Spleen (tissue), 11 donors: ENCODE measurements around the gene HEMK1. TPM values are rescaled to one million over a fixed set of nuclear protein-coding genes. Genes with fewer than 3 reads are reported as not detected.

Source experiments
- DNase-seq: peaks from one replicate; pipeline ENCODE4 v3.0.0-alpha.2; 2020
- H3K27ac ChIP-seq, 8 donors: fragments of 200-600 bp; sonication (generic) in 7 of 8; 1 replicate in 4 of 8; 2 replicates in 4 of 8; pipeline versions ENCODE4 v1.5.0 to v1.8.0; 2016 to 2021; ENCODE audit warnings: inconsistent platforms in 4 of 8, mild to moderate bottlenecking in 4 of 8, moderate library complexity in 1 of 8
- H3K27me3 ChIP-seq, 7 donors: fragments of 200-600 bp; sonication (generic) in 6 of 7; replicated peaks in 1 of 7; 1 replicate in 4 of 7; 2 replicates in 3 of 7; pipeline versions ENCODE4 v1.5.0 to v1.8.0; 2016 to 2021; ENCODE audit warnings: inconsistent platforms in 3 of 7, mild to moderate bottlenecking in 1 of 7
- H3K36me3 ChIP-seq, 6 donors: fragments of 200-600 bp; sonication (generic) in 5 of 6; 1 replicate in 4 of 6; 2 replicates in 2 of 6; pipeline versions ENCODE4 v1.5.0 to v1.8.0; 2016 to 2021; ENCODE audit warnings: inconsistent platforms in 2 of 6
- H3K4me1 ChIP-seq, 6 donors: fragments of 200-600 bp; sonication (generic) in 5 of 6; 1 replicate in 3 of 6; 2 replicates in 3 of 6; pipeline versions ENCODE4 v1.5.0 to v1.8.0; 2016 to 2021; ENCODE audit warnings: inconsistent platforms in 3 of 6
- H3K4me3 ChIP-seq, 8 donors: fragments of 200-600 bp; sonication (generic) in 7 of 8; 1 replicate in 4 of 8; 2 replicates in 4 of 8; pipeline versions ENCODE4 v1.5.0 to v1.8.0; 2016 to 2021; ENCODE audit warnings: inconsistent platforms in 4 of 8, mild to moderate bottlenecking in 4 of 8, moderate library complexity in 2 of 8
- H3K9me3 ChIP-seq, 8 donors: fragments of 200-600 bp; sonication (generic) in 7 of 8; 1 replicate in 4 of 8; 2 replicates in 4 of 8; pipeline versions ENCODE4 v1.5.0 to v1.8.0; 2016 to 2021; ENCODE audit warnings: inconsistent platforms in 4 of 8
- CTCF ChIP-seq, 11 experiments: fragments of 200-600 bp in 7 of 11; fragments of 450-650 bp in 4 of 11; sonication (generic) in 4 of 11; IDR thresholded peaks in 8 of 11; conservative IDR thresholded peaks in 3 of 11; 1 replicate in 7 of 11; 2 replicates in 4 of 11; pipeline versions ENCODE4 v1.4.0 to v1.8.0; 2016 to 2021; ENCODE audit warnings: antibody characterized with exemption in 11 of 11, inconsistent platforms in 4 of 11, mild to moderate bottlenecking in 1 of 11
- POLR2A ChIP-seq, 3 donors: fragments of 450-650 bp; IDR thresholded peaks; one replicate each; pipeline ENCODE4 v1.5.1; 2017; ENCODE audit warnings: antibody characterized with exemption in 3 of 3, mild to moderate bottlenecking in 1 of 3
- POLR2AphosphoS5 ChIP-seq, 3 donors: sonication (generic); formaldehyde crosslinking; IDR thresholded peaks; one replicate each; pipeline ENCODE4 v1.5.1; 2017; ENCODE audit warnings: antibody characterized with exemption in 3 of 3
- WGBS, 5 donors: extraction: QIAGEN DNeasy Blood & Tissue Kit in 3 of 5; methylation state at CpG; one replicate each; pipeline versions ENCODE4 v1.1.5 to v1.1.7; 2013 to 2018; 5-methylcytosine and 5-hydroxymethylcytosine counted together
- intact Hi-C: fragments of 100-400 bp; cut with DNase I; formaldehyde crosslinking; loops from one replicate; pipeline ENCODE4 v1.15.0; 2023; ENCODE audit warnings: low total_unique reads
- polyA plus RNA-seq, 3 donors: library from polyadenylated mRNA; stranded (reverse); fragments of 200-250 nt; gene quantifications; one replicate each; pipeline ENCODE4 v1.2.1, GENCODE V29; 2013
- total RNA-seq, 7 donors: library from RNA; depleted of rRNA in 3 of 7; stranded (reverse); fragments of >200 nt in 3 of 7; fragmentation: NEBNext Ultra II Directional in 4 of 7; extraction: Animal tissue kit (Norgen Biotek cat#: 25700) in 4 of 7; gene quantifications; one replicate each; pipeline versions ENCODE4 v1.1.0 to v1.2.1, GENCODE V29; 2016 to 2021
- donor health status: healthy with polysubstance abuse.
- donor health status: DM: no; HTN: no; CAD: no; lungs with moderate emphysema.
- donor health status: DM: no; HTN: no; CAD: no.
- donor health status: Bipolar disorder and iron deficiency.
- donor health status: healthy.
- donor health status: DM: no; HTN: no; CAD: no.
- donor health status: DM: yes; HTN: yes; CAD: no.

Gene HEMK1
- total and polyA plus RNA-seq, 10 donors: 7.6 to 45.2 (median 20.8) TPM

GRCh38 chr3:50592568-50592967, 23.2 kb downstream of the HEMK1 start:
- H3K4me3 ChIP-seq: no peak overlapping the region
- H3K27me3 ChIP-seq: no peaks in the 10 kb centered on the region
- H3K9me3 ChIP-seq: no peaks in the 10 kb centered on the region
- peaks cover 5 to 58% (median 42%) of the 10 kb centered on the region in 6 donors for H3K4me1 ChIP-seq
- H3K27ac ChIP-seq: peak overlapping the region in 5 of 8 donors; percentile 15 to 98 (median 96)
- H3K36me3 ChIP-seq: no peaks in the 10 kb centered on the region
- DNase-seq: peak; percentile 80
- TF ChIP-seq POLR2AphosphoS5 (IDR thresholded peaks at IDR 0.05) (peak in 1 of 3 donors; percentile 25), POLR2A (IDR thresholded peaks at IDR 0.05) (no peak)
- 27 to 42% (median 30%) methylated on average over 4 to 5 of the region's 5 CpGs for WGBS, 5 donors
- intact Hi-C loops: no loop called here

GRCh38 chr3:50594253-50594785, 25.0 kb downstream of the HEMK1 start:
- 24 to 55% (median 34%) methylated on average over 2 of the region's 2 CpGs for WGBS, 5 donors
- no peak overlapping the region for H3K27ac ChIP-seq
- no peak for DNase-seq
- intact Hi-C loops: no loop called here
- H3K4me3 ChIP-seq: no peak overlapping the region
- H3K9me3 ChIP-seq: no peaks in the 10 kb centered on the region
- H3K36me3 ChIP-seq: no peaks in the 10 kb centered on the region
- TF ChIP-seq POLR2A (IDR thresholded peaks at IDR 0.05) (no peak), POLR2AphosphoS5 (IDR thresholded peaks at IDR 0.05) (no peak), CTCF (IDR thresholded peaks at IDR 0.05 in 8 of 11, conservative IDR thresholded peaks at IDR 0.05 in 3 of 11) (no peak)
- H3K27me3 ChIP-seq: no peaks in the 10 kb centered on the region
- H3K4me1 ChIP-seq: peaks cover 6 to 52% (median 35%) of the 10 kb centered on the region in 6 donors

GRCh38 chr3:50599115-50599715, 29.9 kb downstream of the HEMK1 start:
- Histone ChIP-seq H3K9me3 (no peaks in the 10 kb centered on the region), H3K4me3 (no peak overlapping the region), H3K4me1 (peaks cover 30 to 60% (median 52%) of the 10 kb centered on the region in 6 donors), H3K27me3 (no peaks in the 10 kb centered on the region), H3K36me3 (peaks cover 0 to 13% (median 0%) of the 10 kb centered on the region in 6 donors), H3K27ac (peak overlapping the region in 7 of 8 donors; percentile 7 to 93 (median 91))
- WGBS, 5 donors: 76 to 85% (median 80%) methylated on average over 1 to 6 of the region's 6 CpGs
- TF ChIP-seq POLR2A (IDR thresholded peaks at IDR 0.05) (no peak), POLR2AphosphoS5 (IDR thresholded peaks at IDR 0.05) (peak in 1 of 3 donors; percentile 20)
- intact Hi-C loops: no loop called here
- DNase-seq: no peak

GRCh38 chr3:50599716-50600118, 30.4 kb downstream of the HEMK1 start:
- Histone ChIP-seq H3K36me3 (peaks cover 0 to 18% (median 4%) of the 10 kb centered on the region in 6 donors), H3K4me3 (no peak overlapping the region), H3K27me3 (no peaks in the 10 kb centered on the region), H3K9me3 (no peaks in the 10 kb centered on the region), H3K4me1 (peaks cover 35 to 65% (median 57%) of the 10 kb centered on the region in 6 donors), H3K27ac (peak overlapping the region; percentile 59 to 93 (median 90))
- WGBS, 5 donors: 67 to 93% (median 90%) methylated on average over 1 of the region's 1 CpG
- TF ChIP-seq POLR2A (IDR thresholded peaks at IDR 0.05): no peak
- TF ChIP-seq POLR2AphosphoS5 (IDR thresholded peaks at IDR 0.05): no peak
- TF ChIP-seq CTCF (IDR thresholded peaks at IDR 0.05 in 8 of 11, conservative IDR thresholded peaks at IDR 0.05 in 3 of 11): no peak
- no peak for DNase-seq
- intact Hi-C loops: no loop called here

- intact Hi-C loops: no loop called here
- no peaks in the 10 kb centered on the region for H3K9me3 ChIP-seq
- no peak for DNase-seq
- WGBS, 5 donors: 57 to 83% (median 73%) methylated on average over 9 of the region's 9 CpGs
- H3K4me3 ChIP-seq: no peak overlapping the region
- H3K4me1 ChIP-seq: peaks cover 39 to 70% (median 62%) of the 10 kb centered on the region in 6 donors
- H3K27me3 ChIP-seq: no peaks in the 10 kb centered on the region
- TF ChIP-seq CTCF (IDR thresholded peaks at IDR 0.05 in 8 of 11, conservative IDR thresholded peaks at IDR 0.05 in 3 of 11): no peak
- no peak for TF ChIP-seq POLR2AphosphoS5 (IDR thresholded peaks at IDR 0.05)
- no peak for TF ChIP-seq POLR2A (IDR thresholded peaks at IDR 0.05)
- peaks cover 0 to 23% (median 4%) of the 10 kb centered on the region in 6 donors for H3K36me3 ChIP-seq
- H3K27ac ChIP-seq: peak overlapping the region; percentile 59 to 93 (median 90)
Measured at GRCh38 chr3:50600141-50600753, 30.9 kb downstream of the HEMK1 start.
